GM19240 (cell line): ENCODE data around the gene ATG9B.

Experiments used
- DNase-seq: peaks from one replicate; pipeline ENCODE4 v3.0.0; 2011; ENCODE audit warnings: low spot score; ENCODE audit not compliant: insufficient read length

The ATG9B gene

GRCh38 chr7:150983893-150984368 lies 40.4 kb downstream of the ATG9B start:
- DNase-seq = no peak

GRCh38 chr7:150982351-150982750 lies 41.9 kb downstream of the ATG9B start:
- DNase-seq = no peak

- no peak for DNase-seq
These were observed 42.6 kb downstream of the ATG9B start for GRCh38 chr7:150981644-150982043.

- DNase-seq = no peak
These were observed 43.6 kb downstream of the ATG9B start for GRCh38 chr7:150980663-150981062.

- no peak for DNase-seq
These were observed 44.4 kb downstream of the ATG9B start for GRCh38 chr7:150979713-150980390.

- DNase-seq = no peak
These were observed 46.0 kb downstream of the ATG9B start, which contains the start of gene KCNH2 for GRCh38 chr7:150978126-150978789. KCNH2 (minus strand) TSS chr7:150978321; CDS start chr7:150977913, 408 bp downstream.

- DNase-seq = no peak
These were observed 46.7 kb downstream of the ATG9B start for GRCh38 chr7:150977382-150978125.

- no peak for DNase-seq
These were observed 47.5 kb downstream of the ATG9B start for GRCh38 chr7:150976529-150977381.

GRCh38 chr7:150975536-150976319 lies 48.6 kb downstream of the ATG9B start:
- DNase-seq = no peak

GRCh38 chr7:150974468-150975391 lies 49.6 kb downstream of the ATG9B start:
- DNase-seq = peak; percentile 53

- DNase-seq = no peak
These were observed 50.5 kb downstream of the ATG9B start for GRCh38 chr7:150973571-150974451.

GRCh38 chr7:150972741-150973140 lies 51.6 kb downstream of the ATG9B start:
- no peak for DNase-seq

- no peak for DNase-seq
These were observed 52.2 kb downstream of the ATG9B start for GRCh38 chr7:150972023-150972468.

GRCh38 chr7:150971242-150972022 lies 52.9 kb downstream of the ATG9B start:
- DNase-seq = no peak

- DNase-seq = no peak
These were observed 53.9 kb downstream of the ATG9B start for GRCh38 chr7:150970424-150970823.

GRCh38 chr7:150969475-150969874 lies 54.8 kb downstream of the ATG9B start:
- no peak for DNase-seq

- no peak for DNase-seq
These were observed 55.4 kb downstream of the ATG9B start for GRCh38 chr7:150968734-150969372.
